ENCODE results near the gene ENOX1.

The ENOX1 gene

GRCh38 chr13:43584751-43585150 is 202.0 kb downstream of the ENOX1 start:
- no peak for DNase-seq

- DNase-seq, result no peak
Observed at GRCh38 chr13:43583321-43583720, 203.5 kb downstream of the ENOX1 start.

- no peak for DNase-seq
Observed at GRCh38 chr13:43580280-43580679, 206.5 kb downstream of the ENOX1 start.

- no peak for DNase-seq
Observed at GRCh38 chr13:43579321-43579720, 207.5 kb downstream of the ENOX1 start.

GRCh38 chr13:43574605-43575004 is 212.2 kb downstream of the ENOX1 start:
- no peak for DNase-seq

GRCh38 chr13:43573802-43574514 is 212.8 kb downstream of the ENOX1 start:
- no peak for DNase-seq

GRCh38 chr13:43573361-43573740 is 213.4 kb downstream of the ENOX1 start:
- no peak for DNase-seq

GRCh38 chr13:43572656-43573360 is 214.0 kb downstream of the ENOX1 start:
- DNase-seq, result no peak

- no peak for DNase-seq
Observed at GRCh38 chr13:43569658-43570057, 217.1 kb downstream of the ENOX1 start.

GRCh38 chr13:43567608-43568007 is 219.2 kb downstream of the ENOX1 start:
- DNase-seq, result no peak

- no peak for DNase-seq
Observed at GRCh38 chr13:43564952-43565351, 221.8 kb downstream of the ENOX1 start.

- DNase-seq, result no peak
Observed at GRCh38 chr13:43561081-43561480, 225.7 kb downstream of the ENOX1 start.

- DNase-seq, result no peak
Observed at GRCh38 chr13:43558939-43559338, 227.8 kb downstream of the ENOX1 start.

- DNase-seq, result no peak
Observed at GRCh38 chr13:43558326-43558725, 228.4 kb downstream of the ENOX1 start.

- no peak for DNase-seq
Observed at GRCh38 chr13:43555667-43556066, 231.1 kb downstream of the ENOX1 start.

- no peak for DNase-seq
Observed at GRCh38 chr13:43551897-43552456, 234.8 kb downstream of the ENOX1 start.

- DNase-seq, result no peak
Observed at GRCh38 chr13:43546816-43547215, 240.0 kb downstream of the ENOX1 start.

- DNase-seq, result no peak
Observed at GRCh38 chr13:43546251-43546650, 240.5 kb downstream of the ENOX1 start.

GRCh38 chr13:43545317-43545874 is 241.4 kb downstream of the ENOX1 start:
- no peak for DNase-seq

- no peak for DNase-seq
Observed at GRCh38 chr13:43544631-43545030, 242.1 kb downstream of the ENOX1 start.

GRCh38 chr13:43544011-43544410 is 242.8 kb downstream of the ENOX1 start:
- DNase-seq, result no peak

GRCh38 chr13:43543331-43543730 is 243.4 kb downstream of the ENOX1 start:
- DNase-seq, result no peak

GRCh38 chr13:43537124-43537523 is 249.6 kb downstream of the ENOX1 start:
- DNase-seq, result no peak

- no peak for DNase-seq
Observed at GRCh38 chr13:43529796-43530195, 257.0 kb downstream of the ENOX1 start.

All from NCI-H1417 treated with DMSO at 0.1 percent for 48 hours (cell line).